Lower lobe of right lung (tissue), 2 donors: ENCODE data around the gene KRTAP9-4. TPM values are rescaled to one million over a fixed set of nuclear protein-coding genes. Genes with fewer than 3 reads are reported as not detected.

Experiments used
- ATAC-seq, 2 donors: fragments of 200-7000 bp; cut with Tn5 transposase; one replicate each; pipeline ENCODE4 v1.9.1; 2020 to 2022; ENCODE audit warnings: mild to moderate bottlenecking in 2 of 2, moderate library complexity in 2 of 2
- DNase-seq: peaks from one replicate; pipeline ENCODE4 v3.0.0-alpha.2; 2020
- H3K27ac ChIP-seq: fragments of 200-600 bp; one replicate; pipeline ENCODE4 v1.8.0; 2022
- H3K27me3 ChIP-seq: fragments of 200-600 bp; one replicate; pipeline ENCODE4 v1.8.0; 2022; ENCODE audit warnings: low read depth
- H3K36me3 ChIP-seq: fragments of 200-600 bp; one replicate; pipeline ENCODE4 v1.8.0; 2022; ENCODE audit warnings: mild to moderate bottlenecking
- H3K4me1 ChIP-seq: fragments of 200-600 bp; one replicate; pipeline ENCODE4 v1.8.0; 2022
- H3K4me3 ChIP-seq: fragments of 200-600 bp; one replicate; pipeline ENCODE4 v1.8.0; 2022; ENCODE audit warnings: mild to moderate bottlenecking
- H3K9me3 ChIP-seq: fragments of 200-600 bp; one replicate; pipeline ENCODE4 v1.8.0; 2022
- intact Hi-C: fragments of 100-400 bp; cut with DNase I; formaldehyde crosslinking; loops from one replicate; pipeline ENCODE4 v1.11.0; 2022
- total RNA-seq: library from RNA; stranded (reverse); fragmentation: NEBNext Ultra II Directional; extraction: Animal tissue kit (Norgen Biotek cat#: 25700); gene quantifications from one replicate; pipeline ENCODE4 v1.2.1, GENCODE V29; 2021
- TF ChIP-seq, protein P1 (sequence below): fragments of 200-600 bp; IDR thresholded peaks from one replicate; pipeline ENCODE4 v1.8.0; 2022; ENCODE audit warnings: antibody characterized with exemption, mild to moderate bottlenecking
- donor health status: DM: no; HTN: yes; CAD: no; lungs with severe emphysema.

The KRTAP9-4 gene
- total RNA-seq, 1 donor from 2014 or later, result not detected

DNA sequence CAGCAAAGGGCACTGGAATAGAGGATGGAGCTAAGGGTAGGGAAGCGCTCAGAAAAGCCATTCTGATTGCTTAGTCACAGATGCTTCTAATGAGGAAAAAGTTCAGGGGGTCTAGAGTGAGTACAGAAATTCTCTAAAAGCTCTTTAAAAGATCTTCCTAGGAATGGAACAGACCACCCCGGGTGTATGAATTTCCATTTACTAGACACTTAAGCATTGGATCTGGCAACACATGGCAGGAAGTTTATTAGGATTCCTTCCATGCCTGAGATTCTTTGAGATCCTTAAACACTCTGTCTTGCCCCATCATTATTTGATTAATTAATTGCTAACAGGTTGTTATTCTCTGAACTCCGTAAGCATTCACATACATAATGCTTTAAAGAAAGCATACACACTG lies 34.6 kb downstream of the KRTAP9-4 start:
- TF ChIP-seq, protein P1, sequence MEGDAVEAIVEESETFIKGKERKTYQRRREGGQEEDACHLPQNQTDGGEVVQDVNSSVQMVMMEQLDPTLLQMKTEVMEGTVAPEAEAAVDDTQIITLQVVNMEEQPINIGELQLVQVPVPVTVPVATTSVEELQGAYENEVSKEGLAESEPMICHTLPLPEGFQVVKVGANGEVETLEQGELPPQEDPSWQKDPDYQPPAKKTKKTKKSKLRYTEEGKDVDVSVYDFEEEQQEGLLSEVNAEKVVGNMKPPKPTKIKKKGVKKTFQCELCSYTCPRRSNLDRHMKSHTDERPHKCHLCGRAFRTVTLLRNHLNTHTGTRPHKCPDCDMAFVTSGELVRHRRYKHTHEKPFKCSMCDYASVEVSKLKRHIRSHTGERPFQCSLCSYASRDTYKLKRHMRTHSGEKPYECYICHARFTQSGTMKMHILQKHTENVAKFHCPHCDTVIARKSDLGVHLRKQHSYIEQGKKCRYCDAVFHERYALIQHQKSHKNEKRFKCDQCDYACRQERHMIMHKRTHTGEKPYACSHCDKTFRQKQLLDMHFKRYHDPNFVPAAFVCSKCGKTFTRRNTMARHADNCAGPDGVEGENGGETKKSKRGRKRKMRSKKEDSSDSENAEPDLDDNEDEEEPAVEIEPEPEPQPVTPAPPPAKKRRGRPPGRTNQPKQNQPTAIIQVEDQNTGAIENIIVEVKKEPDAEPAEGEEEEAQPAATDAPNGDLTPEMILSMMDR, result no peak
- no peaks in the 10 kb centered on the region for H3K27me3 ChIP-seq
- H3K4me1 ChIP-seq, result no peaks in the 10 kb centered on the region
- no peaks in the 10 kb centered on the region for H3K9me3 ChIP-seq
- H3K27ac ChIP-seq, result no peak overlapping the region
- intact Hi-C loops, result no loop called here
- no peak overlapping the region for H3K4me3 ChIP-seq
- ATAC-seq, result no peak
- H3K36me3 ChIP-seq, result no peaks in the 10 kb centered on the region
- DNase-seq, result no peak

DNA sequence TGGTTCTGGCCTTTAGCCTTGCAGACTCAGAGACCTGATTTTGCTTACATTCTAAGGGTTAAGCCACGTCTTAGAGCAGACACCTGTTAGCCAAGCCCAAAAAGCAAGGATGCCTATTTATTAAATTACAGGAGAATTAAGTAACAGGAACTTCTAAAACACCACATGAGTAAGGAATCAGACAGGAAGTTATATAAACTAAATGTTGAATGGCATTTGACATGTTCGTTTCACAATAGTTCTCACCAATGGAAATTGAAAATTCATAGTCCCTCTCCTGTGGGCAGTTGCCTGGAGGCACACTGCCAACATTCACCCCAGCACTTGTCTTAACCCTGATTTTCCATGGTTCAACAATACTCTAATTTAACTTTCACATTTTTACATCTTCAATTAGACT lies 35.1 kb downstream of the KRTAP9-4 start:
- H3K27me3 ChIP-seq, result no peaks in the 10 kb centered on the region
- intact Hi-C loops, result no loop called here
- TF ChIP-seq, protein P1, result no peak
- H3K36me3 ChIP-seq, result no peaks in the 10 kb centered on the region
- ATAC-seq, result no peak
- no peaks in the 10 kb centered on the region for H3K4me1 ChIP-seq
- DNase-seq, result no peak
- H3K9me3 ChIP-seq, result no peaks in the 10 kb centered on the region
- H3K27ac ChIP-seq, result no peak overlapping the region
- no peak overlapping the region for H3K4me3 ChIP-seq

DNA sequence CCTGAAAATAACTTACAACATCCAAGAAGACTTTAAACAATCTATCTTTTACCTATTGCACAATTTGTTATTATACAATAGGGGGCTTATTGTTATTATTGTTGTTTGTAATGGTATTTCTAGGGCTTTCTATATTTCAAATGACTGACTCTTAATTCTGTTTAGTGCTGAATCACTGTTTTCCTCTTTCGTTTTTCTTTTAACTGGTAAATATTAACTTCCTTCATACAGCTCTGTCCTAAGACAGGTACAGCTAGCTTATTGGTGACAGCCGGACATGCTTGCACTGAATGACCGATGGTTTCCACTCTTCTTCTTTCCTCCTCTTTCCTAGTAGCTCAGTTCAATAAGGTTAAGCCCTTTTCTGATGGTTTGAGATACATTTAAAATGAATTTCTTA lies 37.6 kb downstream of the KRTAP9-4 start:
- intact Hi-C loops, result no loop called here
- Histone ChIP-seq H3K27ac (no peak overlapping the region), H3K4me1 (no peaks in the 10 kb centered on the region), H3K9me3 (no peaks in the 10 kb centered on the region), H3K27me3 (no peaks in the 10 kb centered on the region), H3K36me3 (no peaks in the 10 kb centered on the region), H3K4me3 (no peak overlapping the region)
- ATAC-seq (no peak), DNase-seq (no peak)
- TF ChIP-seq, protein P1, result no peak

DNA sequence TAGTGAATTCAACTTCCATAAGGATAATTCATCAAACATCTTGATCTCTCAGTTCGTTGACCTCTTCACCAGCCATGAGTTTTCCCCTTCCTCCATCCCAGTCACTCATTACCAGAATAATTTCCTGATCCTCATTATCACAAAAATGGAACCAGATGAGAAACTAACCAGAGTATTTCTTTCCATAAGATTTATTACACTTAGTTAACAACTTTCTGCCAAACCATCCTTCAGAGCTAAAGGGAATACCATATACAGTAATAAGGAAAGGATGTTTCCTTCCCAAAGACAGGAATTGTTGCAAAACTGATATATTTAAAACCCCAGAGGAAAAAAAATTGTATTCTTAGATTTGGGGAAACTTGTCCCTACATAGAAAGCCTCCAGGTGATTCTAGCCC lies 44.5 kb downstream of the KRTAP9-4 start:
- Histone ChIP-seq H3K9me3 (no peaks in the 10 kb centered on the region), H3K27me3 (no peaks in the 10 kb centered on the region), H3K4me3 (no peak overlapping the region), H3K36me3 (no peaks in the 10 kb centered on the region), H3K27ac (no peak overlapping the region), H3K4me1 (no peaks in the 10 kb centered on the region)
- ATAC-seq (no peak), DNase-seq (no peak)
- intact Hi-C loops, result no loop called here
- TF ChIP-seq, protein P1, result no peak

DNA sequence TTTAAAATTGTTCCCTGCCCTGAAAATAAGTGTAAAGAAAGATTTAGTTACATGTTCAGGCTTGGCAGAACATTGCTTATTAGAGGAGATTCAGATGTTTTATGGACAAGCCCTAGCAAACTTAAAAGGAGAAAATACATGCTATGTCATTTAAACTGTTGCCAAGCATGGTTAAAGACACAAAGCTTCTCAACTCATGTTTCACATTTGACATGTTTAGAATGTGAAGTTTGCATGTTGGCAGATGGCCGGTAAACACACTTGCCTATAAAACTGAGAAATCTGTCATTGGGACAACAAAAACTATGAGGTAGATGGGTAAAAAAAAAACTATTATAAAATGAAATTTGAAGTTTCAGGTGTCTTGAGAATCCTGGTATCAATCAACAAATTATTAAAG lies 47.4 kb downstream of the KRTAP9-4 start:
- Histone ChIP-seq H3K36me3 (no peaks in the 10 kb centered on the region), H3K27me3 (no peaks in the 10 kb centered on the region), H3K9me3 (no peaks in the 10 kb centered on the region), H3K27ac (no peak overlapping the region), H3K4me1 (no peaks in the 10 kb centered on the region), H3K4me3 (no peak overlapping the region)
- intact Hi-C loops, result no loop called here
- TF ChIP-seq, protein P1, result no peak
- ATAC-seq, result no peak
- no peak for DNase-seq
